ENCODE results near the gene GDPD1.
"Not testable (repeated sequence)": the region's sequence is repeated elsewhere in the genome, so short reads cannot be mapped to it uniquely, and the experiment has no call there.

The GDPD1 gene

DNA sequence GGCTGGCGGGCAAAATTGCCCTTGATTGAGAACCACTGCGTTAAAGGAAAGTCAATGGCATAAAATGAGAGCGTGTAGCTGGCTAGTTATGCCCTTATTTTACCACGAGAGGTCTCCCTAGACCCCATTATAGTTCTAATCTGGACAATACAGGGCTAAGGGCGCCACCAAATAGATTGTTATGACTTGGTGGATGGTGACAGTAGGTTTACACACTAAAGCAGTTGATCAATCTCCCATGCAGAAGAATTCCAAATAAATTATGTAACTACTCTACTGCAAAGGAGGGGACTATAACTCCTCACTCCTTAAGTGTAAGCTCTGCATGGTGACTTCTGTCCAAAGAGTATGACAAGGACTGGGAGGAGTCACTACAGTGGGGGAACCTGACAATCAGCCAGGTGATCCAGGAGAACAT is 90.7 kb downstream of the GDPD1 start:
- Histone ChIP-seq H3K36me3 (ENCODE audit: control insufficient read depth, insufficient read depth, low read length) (no peaks in the 10 kb centered on the region), H3K9me3 (ENCODE audit: control insufficient read depth, low read length) (no peaks in the 10 kb centered on the region), H3K4me3 (ENCODE audit: extremely low read depth, insufficient read depth, low read length, poor library complexity, severe bottlenecking) (no peak overlapping the region), H3K4me1 (ENCODE audit: control insufficient read depth, insufficient read depth, low read length, poor library complexity, severe bottlenecking) (no peaks in the 10 kb centered on the region), H3K27ac (ENCODE audit: low read depth, low read length, severe bottlenecking) (no peak overlapping the region)
- WGBS, 2 experiments (ENCODE audit: insufficient coverage in 2 of 2) = 20% methylated on average over 1 of the region's 5 CpGs; no CpG with 5 or more reads in 1 of the 2 experiments

- H3K27ac ChIP-seq (ENCODE audit: low read depth, low read length, severe bottlenecking); H3K4me1 ChIP-seq (ENCODE audit: control insufficient read depth, insufficient read depth, low read length, poor library complexity, severe bottlenecking); H3K9me3 ChIP-seq (ENCODE audit: control insufficient read depth, low read length); H3K36me3 ChIP-seq (ENCODE audit: control insufficient read depth, insufficient read depth, low read length); H3K4me3 ChIP-seq (ENCODE audit: extremely low read depth, insufficient read depth, low read length, poor library complexity, severe bottlenecking): not testable (repeated sequence)
- WGBS, 2 experiments (ENCODE audit: insufficient coverage in 2 of 2) = 91 to 100% methylated on average over 5 to 6 of the region's 7 CpGs
Observed at GRCh38 chr17:59311521-59311920, 91.2 kb downstream of the GDPD1 start.

- WGBS, 2 experiments (ENCODE audit: insufficient coverage in 2 of 2) = 80 to 95% methylated on average over 2 to 4 of the region's 4 CpGs
- Histone ChIP-seq H3K36me3 (ENCODE audit: control insufficient read depth, insufficient read depth, low read length) (no peaks in the 10 kb centered on the region), H3K4me1 (ENCODE audit: control insufficient read depth, insufficient read depth, low read length, poor library complexity, severe bottlenecking) (no peaks in the 10 kb centered on the region), H3K4me3 (ENCODE audit: extremely low read depth, insufficient read depth, low read length, poor library complexity, severe bottlenecking) (no peak overlapping the region), H3K27ac (ENCODE audit: low read depth, low read length, severe bottlenecking) (no peak overlapping the region), H3K9me3 (ENCODE audit: control insufficient read depth, low read length) (no peaks in the 10 kb centered on the region)
Observed at GRCh38 chr17:59315866-59316265, 95.6 kb downstream of the GDPD1 start.
